ENCODE data around the gene SIRT1.
"Not testable (repeated sequence)": the region's sequence is repeated elsewhere in the genome, so short reads cannot be mapped to it uniquely, and the experiment has no call there.

Gene SIRT1

DNA sequence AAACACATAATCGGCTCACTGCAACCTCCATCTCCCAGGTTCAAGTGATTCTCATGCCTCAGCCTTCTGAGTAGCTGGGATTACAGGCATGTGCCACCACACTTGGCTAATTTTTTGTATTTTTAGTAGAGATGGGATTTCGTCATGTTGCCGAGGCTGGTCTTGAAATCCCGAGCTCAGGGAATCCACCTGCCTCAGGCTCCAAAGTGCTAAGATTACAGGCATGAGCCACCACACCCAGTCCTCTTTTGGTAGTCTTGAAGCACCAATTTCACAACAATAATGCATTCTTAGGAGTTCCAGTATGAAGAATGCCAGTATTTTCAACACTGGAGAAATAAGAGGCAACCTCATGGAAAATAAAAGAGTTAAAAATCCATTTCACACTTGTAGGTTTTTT lies 81.6 kb downstream of the SIRT1 start:
- not testable (repeated sequence) for DNase-seq
